HG02798 (cell line): ENCODE data around the gene PARL.

Experiments
- ATAC-seq: cut with Tn5 transposase; IDR thresholded peaks from one replicate; pipeline ENCODE4 v1.9.1; 2021; ENCODE audit warnings: mild to moderate bottlenecking; ENCODE audit not compliant: unreplicated experiment, poor library complexity

PARL gene

DNA sequence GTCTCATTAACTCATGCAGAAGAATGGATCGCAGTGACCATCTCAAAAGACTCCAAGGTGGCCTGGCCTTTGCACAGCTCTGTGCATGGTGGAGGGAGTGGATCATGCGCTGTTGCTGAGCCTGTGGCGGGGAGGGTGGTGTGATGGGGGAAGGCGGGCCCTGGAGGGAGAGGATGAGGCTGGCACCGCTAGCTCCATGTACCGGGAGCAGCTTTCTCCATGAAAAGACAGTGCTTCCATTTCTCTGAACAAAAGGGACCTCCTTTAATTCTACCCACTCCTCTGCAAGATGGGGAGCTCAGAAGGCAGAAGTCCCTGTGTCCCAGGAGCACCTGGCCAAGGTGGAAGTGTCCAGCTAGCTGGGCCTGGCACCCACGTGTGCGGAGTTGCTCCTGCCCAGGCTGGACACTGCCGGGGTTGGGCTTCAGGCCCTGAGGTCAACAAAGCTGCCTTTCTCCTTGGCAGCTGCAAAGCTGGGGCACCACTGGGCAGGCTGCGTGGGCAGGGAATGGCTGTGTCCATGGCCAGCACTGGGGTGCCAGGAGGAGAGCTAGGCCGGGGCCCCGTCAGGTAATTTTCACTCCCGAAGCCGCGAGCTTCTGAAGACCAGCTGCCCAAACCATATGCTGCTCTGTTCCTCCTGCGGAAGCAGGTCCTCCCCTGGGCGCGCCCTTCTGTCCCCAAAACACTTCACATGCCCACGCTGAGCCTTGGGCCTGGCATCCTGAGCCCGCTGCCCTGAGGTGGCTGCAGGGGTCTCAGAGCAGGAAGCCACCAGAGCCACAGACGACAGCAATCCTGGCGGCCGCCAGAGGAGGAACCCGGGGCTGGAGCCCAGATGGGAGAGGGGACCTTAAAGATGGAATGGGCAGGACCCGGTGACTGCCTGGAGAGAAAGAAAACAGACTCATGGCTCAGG, 65.7 kb downstream of the PARL start:
- no peak for ATAC-seq

DNA sequence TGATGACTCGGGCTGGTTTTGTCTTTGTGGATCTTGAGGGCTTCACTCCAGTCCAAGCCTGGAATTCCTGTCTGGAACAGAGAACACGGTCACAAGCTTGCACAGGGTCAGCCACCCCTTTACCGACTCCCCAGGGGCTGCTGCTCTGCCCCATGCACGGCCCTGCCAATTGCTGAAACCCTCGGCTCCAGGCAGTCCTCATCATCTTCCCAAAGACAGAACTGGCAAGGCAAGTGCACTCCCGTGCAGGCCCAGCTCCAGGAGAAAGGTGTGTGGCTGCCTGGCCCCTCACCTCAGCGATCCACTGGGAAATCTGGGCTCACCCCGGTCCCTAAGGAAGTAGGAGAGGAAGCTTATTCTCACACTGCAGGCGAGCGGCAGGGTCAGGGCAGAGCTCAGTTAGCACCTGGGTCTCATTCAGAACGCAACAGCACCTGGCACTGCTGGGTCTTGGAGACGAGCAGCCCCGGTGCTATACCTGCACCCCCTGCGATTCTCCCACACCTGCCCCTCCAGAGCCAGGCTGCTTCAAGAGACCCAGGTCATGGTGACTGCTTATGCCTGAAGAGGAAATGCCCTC, 66.5 kb downstream of the PARL start:
- no peak for ATAC-seq

DNA sequence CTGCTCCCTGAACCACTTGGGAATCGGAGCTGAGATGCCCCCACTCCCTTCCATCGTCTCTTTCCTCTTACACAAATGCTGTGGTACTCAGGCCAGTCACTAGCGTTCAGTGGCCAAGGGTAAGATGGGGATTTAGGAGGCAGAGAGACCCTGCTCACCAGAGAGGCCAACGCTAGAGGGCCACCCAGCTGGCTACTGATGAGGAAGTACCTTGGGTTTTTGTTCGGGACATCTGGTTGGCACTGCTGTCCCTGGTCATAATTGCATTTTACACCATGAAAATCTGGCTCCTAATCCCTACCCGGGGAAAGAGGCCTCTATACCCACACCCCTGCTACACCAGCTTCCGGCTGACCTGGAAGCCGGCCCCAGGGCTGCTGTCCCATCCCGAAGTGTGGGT, 67.0 kb downstream of the PARL start:
- no peak for ATAC-seq

DNA sequence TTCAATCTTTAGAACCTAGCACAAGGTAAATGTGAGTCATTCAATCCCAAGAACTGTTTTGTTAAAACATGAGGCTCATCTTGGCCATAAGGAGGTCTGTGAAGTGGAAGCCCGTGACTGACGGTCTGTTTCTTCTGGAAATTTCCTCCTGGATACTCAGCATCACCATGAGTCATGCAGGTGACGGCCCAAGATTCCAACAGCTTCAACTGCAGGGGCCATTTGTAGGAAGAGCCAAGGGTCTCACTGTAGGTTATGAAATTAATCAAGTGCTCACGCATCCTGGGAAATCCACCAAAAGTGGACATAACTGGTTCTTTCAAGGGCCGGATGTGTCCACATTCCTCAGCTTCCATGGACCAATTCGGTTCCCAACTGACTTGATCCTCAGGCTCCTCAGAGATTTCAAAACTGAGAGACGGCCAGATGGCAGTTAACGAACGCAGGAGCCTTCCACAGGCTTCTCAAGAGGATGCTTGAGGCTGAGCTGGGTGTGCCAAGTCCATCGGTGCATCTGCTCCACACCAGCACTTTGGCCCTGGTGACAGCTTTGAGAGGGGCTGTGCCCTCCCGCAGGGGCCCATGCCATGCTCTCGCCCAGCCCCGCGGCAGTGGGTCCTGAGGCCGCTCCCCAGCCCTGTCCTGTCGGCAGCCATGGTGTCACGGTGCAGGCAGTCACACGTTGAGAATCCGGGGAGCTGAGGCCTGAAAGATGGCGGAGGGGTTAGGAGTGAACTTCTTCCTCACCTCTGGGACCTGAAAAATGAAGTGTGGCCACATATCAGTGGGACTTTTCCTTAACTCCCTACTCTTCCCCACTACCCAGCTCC, 67.8 kb downstream of the PARL start:
- no peak for ATAC-seq

DNA sequence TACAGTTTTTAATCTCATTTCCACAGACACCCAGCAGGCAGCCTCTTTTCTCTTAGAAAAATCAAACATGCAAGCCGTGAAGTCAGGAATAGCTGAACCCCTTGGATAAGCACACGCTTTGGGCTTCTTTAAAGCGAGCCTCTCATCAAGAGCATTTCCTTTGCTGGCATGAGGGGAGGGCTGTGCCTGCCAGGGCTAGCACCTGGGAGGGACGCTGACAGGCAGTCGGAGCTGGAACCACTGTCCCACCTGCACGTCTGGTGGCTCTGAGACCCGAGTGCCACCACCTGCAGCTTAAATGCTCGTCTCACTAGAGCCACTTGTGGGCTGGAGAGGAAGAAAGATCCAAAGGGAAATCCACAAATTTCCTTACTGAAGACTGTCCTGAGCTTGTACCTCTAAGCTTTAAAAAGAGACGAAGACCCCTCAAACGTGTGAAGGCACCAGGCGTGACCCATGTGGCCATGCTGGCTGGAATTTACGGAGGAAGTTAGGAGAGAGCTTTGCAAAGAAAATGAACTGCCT, 68.7 kb downstream of the PARL start:
- ATAC-seq = no peak

DNA sequence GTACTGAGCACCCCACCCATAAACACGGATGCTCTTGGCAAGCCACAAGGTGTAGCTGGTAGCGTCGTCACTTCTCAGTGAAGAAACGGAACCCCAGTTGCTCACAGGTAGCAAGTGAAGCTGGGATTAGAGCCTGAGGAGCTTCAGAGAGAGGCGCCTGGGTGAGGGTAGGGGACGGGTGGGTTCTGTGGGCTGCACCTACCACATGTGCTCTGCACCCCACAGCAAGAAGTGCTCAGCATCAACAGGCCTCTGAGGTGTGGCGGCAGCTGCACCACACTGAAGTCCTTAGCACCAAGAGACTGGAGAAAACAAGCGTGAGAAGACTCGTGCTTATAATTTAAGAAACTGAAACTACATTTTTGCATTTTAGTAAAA, 69.1 kb downstream of the PARL start:
- no peak for ATAC-seq

DNA sequence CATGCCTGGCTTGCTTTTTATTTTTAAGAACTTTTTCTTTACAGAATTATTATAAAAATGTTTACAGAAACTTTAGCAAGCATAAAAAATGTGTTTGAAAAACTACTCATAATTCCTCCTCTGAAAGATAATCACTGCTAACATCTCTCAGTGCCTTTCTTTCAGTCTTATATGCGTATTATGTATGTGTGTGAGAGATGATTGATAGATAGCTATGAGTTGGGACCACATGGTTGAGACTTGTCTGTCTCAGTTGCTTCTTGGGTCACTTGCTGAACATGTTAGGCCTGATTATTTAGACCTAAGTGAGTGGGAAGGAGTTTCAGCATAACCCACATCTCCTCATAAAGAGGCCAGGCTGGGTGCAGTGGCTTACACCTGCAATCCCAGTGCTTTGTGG, 70.4 kb downstream of the PARL start:
- ATAC-seq = no peak

DNA sequence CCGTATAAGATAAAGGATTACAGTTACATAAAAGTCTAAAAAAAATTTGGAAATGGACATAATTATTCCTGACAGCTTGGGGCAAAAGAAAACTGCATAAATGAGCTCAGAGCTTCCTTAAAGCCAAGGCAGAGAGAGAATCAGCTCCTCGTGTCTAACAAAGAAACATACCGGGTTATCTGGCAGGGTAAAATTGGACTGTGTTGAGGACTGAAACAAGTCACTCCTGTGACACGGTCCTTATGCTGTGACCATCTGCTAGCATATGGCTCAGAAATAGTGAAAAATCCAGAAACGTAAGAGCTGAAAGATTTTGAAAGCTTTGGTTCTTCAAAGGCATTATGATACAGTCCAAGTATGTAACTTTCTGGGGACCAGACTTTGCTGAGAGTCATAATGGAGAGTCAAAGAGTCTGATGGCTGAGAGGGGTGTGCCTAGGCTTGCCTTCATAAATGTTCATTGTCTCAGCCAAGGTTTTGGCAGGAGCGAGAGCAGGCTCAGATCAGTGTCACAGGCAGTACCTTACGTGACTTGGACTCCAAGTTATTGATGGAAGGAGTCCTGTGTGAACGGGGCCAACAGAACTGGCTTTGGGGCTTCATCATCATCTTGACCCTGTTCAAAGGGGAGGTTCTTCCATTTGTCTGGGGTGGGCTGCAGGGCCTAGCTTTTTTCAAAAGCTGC, 71.8 kb downstream of the PARL start:
- no peak for ATAC-seq

DNA sequence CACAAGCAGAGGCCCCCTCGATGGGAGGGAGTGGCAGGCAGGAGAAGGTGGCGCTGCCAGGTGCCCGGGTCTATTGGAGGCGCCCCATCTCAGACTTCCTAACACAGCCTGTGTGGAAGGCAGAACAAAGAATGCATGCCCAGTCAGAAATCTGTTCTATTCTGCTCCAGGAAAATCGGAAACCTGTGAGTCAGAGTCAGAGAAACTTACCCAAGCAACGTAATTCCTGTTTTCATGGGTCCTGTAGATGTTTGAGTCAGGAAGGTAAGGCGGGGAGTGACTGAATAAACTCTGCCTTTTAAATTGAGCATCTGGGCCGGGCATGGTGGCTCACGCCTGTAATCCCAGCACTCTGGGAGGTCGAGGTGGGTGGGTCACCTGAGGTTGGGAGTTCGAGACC, 73.0 kb downstream of the PARL start:
- no peak for ATAC-seq

DNA sequence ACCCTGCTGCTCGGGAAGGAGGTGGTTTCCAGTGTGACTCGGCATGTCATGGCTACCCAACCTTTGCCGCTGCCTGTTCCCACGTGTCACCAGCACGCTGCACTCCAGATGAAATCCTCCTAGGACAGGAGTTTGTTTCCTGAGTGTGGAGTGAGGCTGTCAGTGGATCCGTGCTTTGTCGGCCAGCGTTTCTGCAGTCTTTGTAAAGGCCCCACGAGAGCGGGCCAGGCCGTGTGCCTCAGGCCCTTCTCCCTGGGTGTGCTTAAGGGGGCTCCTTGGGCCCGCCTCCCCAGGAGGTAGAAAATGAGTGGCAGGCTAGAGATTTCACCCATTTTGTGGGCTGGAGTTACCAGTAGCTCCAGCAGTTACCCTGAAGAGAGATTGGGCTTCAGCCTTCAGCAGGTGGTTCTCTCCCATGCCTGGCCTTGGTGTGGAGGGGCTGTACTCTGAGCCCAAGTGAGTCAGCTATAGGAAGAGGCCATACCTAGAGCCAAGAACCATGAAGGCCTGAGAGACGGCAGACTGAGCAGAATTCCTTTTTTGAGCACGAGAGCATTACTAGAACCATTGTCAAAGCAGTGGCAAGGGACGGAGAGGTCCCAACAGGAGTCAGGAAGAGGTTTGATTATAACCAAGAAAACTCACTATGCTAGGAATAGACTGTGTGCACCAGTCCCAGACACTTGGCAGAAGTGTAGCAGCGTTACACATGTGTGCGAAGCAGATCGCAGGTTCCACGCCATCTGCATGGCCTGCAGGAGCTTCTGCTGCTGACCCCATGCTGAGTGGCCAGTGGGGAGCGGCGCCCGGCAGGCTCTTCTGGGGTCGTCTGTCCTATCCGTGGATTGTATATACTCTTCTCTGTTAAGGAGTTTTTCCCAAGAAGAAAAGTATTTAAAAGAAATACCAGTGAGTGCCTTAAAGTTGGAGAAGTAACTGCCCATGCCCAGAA, 73.8 kb downstream of the PARL start:
- ATAC-seq = no peak

DNA sequence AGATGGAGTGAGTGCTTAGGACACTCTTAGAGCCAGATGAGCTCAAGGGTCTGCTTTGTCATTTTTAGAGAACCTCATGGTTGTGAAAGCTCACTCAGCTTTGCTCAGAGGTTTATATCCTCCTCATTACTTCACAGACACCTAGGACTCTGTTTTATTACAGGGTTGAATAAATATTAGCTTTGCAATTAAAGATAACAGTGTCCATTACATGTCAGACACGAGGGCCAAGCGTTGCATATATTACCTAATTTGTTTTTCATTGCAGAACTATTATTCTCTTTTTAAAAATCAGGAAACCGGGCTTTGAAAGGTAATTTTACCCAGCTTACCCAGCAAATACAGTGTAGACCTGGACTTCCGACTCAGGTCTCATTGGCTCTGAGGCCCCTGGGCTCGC, 75.4 kb downstream of the PARL start:
- no peak for ATAC-seq

DNA sequence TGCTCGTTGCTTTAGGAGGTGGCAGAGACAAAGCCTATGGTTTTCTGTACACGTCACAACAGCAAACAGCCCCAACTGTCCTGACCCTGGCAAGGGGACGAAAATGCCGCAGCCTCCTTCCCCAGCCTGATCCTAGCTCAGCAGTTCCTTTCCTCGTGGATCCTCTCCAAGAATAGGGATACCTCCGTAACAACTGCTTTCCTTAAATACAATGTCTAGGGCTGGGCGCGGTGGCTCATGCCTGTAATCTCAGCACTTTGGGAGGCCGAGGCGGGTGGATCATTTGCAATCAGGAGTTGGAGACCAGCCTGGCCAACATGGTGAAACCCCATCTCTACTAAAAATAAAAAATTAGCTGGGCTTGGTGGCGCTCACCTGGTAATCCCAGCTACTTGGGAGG, 76.3 kb downstream of the PARL start:
- ATAC-seq = no peak

DNA sequence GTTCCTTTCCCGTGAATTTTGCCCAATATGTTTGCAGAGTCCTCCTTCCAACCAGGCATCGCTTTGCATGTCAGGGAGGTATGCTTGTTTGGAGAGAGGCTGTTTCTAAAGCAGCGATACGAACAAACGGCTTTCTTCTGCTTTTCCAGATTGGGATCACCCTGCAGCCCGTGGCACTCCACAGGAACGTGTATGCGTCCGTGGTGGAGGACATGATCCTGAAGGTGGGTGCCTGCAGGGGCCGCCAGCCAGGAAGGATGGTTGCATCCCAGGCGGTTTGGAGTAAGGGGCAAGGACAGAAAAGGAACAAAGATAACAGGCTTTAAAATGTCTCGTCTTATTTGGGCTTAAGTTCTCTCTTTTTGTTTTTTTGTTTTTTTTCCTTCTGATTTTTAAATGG, 76.8 kb downstream of the PARL start:
- ATAC-seq = no peak

DNA sequence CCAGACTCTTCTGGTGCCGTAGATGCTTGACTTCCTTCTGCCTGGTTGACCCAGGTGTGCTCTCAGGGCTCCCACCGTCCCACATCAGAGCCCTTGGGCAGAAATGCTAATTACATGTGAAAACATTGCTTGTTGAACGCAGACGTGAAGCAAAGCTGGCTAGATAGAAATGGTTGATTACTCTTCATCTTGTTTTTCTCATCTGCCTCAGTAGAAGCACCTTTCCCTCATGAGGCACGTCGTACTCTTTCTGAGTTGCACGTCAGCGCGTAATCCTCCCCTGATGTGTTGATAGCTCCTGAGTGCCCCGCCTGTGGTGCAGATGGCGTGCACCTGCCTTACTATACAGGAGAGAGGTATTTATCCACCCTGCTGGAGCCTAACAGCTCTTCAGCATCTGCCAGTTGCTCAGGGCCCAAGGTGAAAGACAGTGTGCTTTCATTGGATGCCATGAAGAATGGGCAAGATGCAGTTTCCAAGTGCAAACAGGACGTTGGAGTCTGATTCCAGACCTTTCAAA, 77.4 kb downstream of the PARL start:
- ATAC-seq = no peak

DNA sequence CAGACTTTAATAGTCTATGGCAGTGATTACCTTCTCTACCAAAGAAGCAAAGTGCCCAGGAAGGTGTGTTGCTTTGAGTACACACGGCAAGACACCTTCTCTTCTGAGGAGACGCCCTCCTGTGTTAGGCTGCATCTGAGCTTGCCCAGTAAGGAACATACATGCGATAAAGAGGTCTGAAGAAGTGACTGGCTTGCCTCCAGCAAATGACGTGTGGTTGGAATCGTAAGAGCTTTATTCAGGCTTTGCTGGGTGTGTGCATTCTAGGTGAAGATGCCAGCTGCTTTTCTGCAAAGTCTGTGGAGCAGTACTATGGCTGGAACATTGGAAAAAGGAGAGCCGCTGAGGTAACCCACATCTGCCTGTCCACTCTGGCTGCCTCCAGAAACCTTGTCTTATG, 81.7 kb downstream of the PARL start:
- ATAC-seq = no peak

DNA sequence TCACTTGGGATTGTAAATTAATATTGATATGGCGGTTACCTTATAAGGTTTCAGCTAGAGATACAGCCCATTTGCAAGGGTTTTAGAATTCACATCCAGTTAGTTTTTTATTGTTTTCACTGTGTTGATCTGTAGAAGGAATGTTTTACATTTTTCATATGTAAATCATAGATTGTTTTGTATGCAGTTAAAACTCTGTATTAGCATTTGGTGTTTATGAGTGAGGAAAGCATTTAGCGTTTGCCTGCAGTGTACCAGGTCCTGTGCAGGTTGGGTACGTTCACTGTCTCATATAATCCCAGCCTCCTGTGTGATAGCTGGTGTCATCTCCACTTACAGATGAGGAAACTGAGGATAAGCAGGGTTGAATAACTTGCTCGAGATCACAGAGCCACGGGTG, 83.1 kb downstream of the PARL start:
- no peak for ATAC-seq

DNA sequence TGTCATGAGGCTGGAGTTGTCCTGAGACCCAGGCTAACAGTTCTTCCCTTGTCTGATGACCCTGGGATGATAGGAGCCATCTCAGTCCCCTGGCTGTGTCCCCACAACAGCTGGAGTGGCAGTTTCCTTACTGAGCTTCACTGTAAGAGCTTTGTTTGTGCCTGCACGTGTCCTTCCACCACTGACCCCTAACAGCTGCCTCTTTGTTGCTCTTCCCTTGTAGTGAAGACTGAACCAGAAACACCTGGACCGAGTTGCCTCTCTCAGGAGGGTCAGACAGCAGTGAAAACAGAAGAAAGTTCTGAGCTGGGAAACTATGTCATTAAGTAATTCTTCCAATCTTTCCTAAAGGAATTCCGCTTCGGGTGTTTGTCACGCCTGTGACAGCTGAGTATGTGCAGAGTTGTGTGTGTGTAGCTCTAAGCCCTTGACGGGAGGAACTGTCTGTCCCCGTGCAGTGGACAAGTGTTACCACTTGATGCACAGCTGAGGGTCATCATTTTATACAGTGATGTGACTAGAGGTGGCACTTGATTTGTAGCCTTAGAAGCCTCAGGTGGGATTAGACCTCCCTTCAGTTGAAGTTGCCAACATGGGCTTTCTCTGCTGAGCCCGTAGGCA, 84.3 kb downstream of the PARL start:
- ATAC-seq = no peak

DNA sequence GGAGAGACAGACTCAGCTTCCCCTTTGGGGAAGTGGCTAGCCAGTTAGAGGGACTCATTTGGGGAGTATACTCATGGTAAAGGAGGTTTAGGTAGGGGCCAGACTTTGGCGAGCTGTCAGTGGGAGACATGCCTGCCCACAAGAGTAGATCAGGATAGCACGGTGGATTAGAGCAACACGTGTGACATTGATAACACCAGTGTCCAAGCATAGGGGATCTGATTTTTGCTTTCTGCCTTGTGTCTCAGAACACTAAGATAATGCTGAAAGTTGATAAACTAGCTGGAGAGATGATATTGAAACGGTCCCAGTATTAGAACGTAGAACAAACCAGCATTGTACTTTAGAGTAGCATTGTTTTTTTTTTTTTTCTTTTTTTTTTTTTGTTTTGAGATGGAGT, 85.2 kb downstream of the PARL start:
- ATAC-seq = no peak

DNA sequence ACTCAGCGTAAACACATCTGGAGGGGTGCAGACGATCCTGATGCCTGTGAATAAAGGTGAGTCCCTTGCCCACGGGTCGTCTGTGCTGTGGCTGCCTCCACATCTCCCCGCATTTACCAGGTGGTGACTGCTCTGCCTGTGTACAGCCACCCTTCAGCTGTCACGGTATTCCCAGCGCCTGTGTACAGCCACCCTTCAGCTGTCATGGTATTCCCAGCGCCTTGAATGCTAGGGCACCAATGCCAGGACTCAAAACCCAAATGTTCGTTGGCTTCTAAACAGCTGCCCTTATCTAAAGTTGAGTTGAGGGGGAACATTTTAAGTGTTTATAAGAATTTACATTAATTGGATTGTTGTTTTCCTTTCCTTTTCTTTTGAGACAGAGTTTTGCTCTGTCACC, 86.7 kb downstream of the PARL start:
- no peak for ATAC-seq
